NCI-H187 treated with DMSO at 0.1 percent for 48 hours (cell line): ENCODE results near the gene PDZD7.

Source experiments
- DNase-seq: peaks from one replicate; lab custom pipeline; 2025; lab: John Stamatoyannopoulos, UW

The PDZD7 gene

DNA sequence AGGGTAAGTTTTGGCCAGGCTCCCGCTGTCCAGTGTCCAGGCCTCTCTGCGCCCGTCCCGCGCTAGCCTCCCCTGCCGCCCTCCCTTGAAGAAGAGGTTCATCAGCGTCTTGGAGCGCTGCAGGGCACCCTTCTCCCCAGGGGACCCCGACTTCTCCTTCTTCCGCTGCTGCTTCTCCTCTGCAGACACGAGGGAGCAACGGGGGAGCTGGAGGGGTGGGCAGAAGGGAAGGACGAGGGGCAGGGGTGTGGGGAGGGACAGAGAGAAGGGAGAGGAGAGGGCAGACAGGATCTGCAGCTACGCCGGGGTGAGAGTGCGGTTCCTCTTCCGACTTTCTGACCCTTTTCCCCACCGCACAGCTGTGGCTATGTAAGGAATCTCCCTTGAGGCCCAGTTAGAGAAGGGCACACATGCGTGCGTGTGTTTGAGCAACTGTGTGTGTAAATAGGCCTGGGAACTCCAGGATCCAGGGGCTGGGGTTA lies 12.8 kb downstream of the PDZD7 start:
- DNase-seq: no peak

- no peak for DNase-seq
Measured at GRCh38 chr10:101016814-101017213, 14.1 kb downstream of the PDZD7 start.

GRCh38 chr10:101015582-101015973 lies 15.4 kb downstream of the PDZD7 start:
- no peak for DNase-seq

DNA sequence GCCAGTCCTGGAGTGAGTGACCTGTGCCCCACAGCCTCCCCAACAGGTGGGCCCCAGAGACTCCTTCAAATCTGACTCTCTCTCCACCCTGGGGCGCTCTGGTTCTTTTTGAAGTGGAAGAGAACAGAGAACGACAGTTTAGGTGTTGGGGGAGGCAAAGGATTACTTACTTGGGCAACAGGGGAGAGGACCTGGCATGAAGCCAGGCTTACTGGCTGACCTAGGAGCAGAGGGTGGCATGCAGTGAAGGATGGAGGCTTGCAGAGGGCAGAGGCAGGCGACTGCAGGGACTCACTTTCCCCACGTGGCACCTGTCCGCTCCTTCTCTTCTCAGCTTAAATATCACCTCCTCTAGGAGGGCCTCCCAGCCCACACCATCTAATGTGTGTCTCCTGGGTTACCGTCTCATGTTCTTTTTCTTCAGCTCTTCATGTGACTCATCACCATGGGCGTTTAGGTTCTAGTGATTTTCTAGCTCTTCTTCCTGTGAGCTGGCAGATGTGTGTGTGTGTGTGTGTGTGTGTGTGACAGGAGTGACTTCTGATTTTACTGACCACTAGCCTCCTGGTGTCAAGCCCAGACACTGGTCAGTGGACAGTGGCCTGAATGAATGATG lies 15.9 kb downstream of the PDZD7 start:
- no peak for DNase-seq

GRCh38 chr10:101014230-101014884 lies 16.6 kb downstream of the PDZD7 start:
- DNase-seq: no peak

DNA sequence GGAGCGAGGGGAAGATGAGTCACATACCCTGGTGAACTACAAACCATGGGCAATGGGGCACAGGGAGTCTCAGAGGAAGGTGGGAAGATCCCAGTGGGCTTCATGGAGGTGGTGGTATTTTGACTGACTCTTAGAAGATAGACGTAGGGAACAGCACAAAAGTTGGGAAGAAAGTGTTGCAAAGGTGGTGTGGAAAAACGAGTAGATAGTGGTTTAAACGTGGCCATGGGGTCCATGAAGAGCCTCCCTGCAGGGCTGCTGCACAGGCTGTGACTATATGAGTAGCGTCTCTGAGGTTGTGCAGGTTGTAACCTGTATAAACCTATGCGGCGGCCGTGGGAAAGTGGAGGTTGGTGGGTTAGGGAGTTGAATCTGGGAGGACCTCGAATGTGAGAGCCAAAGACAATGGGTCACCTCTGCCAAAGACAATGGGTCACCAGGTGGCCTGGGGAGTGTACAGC lies 17.5 kb downstream of the PDZD7 start:
- DNase-seq: no peak

GRCh38 chr10:101012525-101013364 lies 18.2 kb downstream of the PDZD7 start:
- peak; percentile 34 for DNase-seq

GRCh38 chr10:101011517-101012423 lies 19.2 kb downstream of the PDZD7 start:
- DNase-seq: no peak

DNA sequence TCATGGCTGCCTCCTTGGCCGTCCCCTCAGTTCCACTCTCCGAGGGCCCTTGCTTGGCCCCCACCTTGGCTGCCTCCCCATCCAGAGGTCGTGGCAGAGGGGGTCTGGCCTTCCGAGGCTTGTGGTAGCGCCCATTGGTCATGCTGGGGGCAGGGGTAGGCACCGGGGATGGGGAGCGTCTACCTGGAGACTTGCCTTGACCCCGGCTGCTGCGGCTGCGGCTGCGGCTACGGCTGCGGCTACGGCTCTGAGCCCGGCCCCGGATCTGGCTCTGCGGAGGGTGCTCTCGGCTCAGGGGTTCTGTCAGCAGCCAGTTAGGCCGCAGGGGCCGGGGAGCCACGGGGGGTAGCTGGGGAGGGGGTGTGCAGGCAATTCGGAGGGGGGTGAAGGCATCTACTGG lies 20.6 kb downstream of the PDZD7 start:
- no peak for DNase-seq

GRCh38 chr10:101008823-101009423 lies 22.0 kb downstream of the PDZD7 start:
- DNase-seq: no peak

DNA sequence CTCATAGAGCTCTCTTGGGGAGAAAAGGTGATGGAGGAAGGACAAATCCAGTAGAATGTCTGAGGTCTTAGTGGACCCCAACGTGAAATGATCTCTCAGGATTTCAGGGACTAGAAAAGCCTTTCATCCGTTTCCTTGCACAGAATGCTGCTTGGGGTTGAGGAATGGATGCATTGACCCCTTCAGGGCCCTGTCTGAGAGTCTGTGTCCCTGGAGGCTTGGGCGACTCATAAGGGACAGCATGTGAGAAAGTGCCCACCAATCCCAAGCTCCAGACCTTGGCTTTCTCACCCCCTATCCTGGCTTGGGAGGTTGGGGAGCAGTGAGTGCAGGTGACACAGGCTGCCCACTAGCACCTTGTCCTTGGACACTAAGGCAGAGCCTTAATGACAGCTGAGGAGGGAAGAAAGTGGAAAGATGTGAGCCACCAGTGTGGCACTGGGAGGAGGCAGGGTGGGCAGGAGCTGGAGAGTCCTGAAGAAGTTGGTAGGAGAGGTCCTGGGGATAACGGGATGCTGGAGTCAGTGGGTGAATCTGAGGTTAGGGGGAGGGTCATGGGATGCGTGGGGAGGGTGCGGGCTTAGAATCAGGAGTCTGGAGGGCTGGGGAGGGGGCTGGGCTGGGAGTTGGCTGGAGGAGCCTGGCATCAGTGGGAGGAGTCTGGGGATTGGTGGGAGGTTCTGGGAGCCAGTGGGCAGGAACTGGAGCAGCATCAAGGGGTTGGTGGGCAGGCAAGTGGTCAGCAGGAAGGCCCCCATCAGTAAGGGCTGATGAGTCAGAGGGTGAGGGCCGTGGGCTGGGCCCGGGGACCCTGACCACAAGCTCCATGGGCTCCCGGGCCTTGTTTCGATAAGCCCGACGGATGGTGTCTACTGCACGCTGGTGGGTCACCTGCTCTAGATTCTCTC lies 22.8 kb downstream of the PDZD7 start:
- no peak for DNase-seq

DNA sequence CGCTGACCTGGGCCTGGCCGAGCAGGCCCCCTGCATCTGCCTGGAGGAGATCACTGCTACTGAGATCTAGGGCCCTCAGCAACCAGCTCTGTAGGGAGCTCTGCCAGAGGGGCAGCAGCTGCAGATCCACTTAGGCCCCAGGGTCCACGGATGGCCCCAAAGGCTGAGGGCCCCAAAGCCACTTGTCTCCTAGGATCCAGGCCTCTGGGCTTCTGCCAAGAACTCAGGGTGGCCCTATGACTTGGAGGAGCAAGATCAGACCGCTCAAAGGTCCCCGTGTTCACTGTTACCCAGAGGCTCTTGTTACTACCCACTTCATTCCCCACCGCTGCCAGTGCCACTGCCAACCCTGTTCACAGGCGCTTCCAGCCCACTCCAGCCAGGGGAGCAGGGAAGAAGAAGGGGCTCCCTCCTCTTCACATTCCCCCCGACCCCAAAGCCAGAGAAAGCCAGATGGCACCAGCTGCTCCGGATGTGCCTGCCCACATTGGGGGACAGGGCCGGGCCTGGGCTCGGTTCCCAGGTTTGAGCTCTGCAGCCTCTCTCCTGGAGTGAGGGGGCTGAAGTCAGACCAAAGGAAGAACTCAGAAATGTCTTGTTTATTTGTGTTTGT lies 23.7 kb downstream of the PDZD7 start:
- no peak for DNase-seq

DNA sequence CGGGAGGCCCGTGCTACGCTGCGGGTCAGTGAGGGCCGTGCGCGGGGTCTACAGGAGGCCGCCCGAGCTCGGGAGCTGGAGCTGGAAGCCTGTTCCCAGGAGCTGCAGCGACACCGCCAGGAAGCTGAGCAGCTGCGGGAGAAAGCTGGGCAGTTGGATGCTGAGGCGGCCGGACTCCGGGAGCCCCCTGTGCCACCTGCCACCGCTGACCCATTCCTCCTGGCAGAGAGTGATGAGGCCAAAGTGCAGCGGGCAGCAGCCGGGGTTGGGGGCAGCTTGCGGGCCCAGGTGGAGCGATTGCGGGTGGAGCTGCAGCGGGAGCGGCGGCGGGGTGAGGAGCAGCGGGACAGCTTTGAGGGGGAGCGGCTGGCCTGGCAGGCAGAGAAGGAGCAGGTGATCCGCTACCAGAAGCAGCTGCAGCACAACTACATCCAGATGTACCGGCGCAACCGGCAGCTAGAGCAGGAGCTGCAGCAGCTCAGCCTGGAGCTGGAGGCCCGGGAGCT lies 24.3 kb downstream of the PDZD7 start:
- no peak for DNase-seq

DNA sequence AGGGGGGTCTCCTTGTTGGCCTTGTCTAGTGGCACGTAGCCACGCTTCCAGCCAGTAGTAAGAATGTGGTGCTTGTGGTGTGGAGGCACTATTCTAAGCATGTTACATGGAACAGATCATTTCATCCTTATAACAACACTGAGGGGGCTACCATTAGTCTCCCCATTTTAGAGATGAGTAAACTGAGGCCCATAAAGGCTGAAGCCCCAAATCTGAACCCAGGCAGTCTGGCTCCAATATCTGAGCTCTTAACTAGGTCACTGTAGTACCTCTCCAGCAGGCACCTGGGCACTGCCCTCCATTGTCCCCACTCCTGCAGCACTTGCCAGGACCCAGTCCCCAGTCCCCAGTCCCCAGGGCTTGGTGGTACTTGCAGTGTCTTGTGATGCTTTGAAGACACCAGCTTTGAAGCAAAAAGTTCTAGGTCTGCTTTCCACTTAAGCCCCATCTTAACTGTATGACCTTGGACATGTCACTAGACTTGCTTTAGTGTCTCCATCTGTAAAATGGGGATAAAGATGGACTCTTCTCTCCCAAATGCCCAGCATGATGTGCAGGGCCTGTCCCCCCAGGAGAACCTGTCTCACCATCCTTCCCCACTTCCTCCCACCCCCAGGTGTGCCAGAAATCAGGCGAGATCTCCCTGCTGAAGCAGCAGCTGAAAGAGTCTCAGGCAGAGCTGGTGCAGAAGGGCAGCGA lies 24.9 kb downstream of the PDZD7 start:
- no peak for DNase-seq

GRCh38 chr10:101005361-101005760 lies 25.6 kb downstream of the PDZD7 start:
- DNase-seq: no peak

GRCh38 chr10:101003639-101004206 lies 27.2 kb downstream of the PDZD7 start:
- DNase-seq: no peak

- no peak for DNase-seq
Measured at GRCh38 chr10:101002456-101002855, 28.5 kb downstream of the PDZD7 start.

- DNase-seq: no peak
Measured at GRCh38 chr10:101001659-101002035, 29.3 kb downstream of the PDZD7 start.
